ENCODE results near the gene GMPR.

The GMPR gene
- 0 to 0.63 (median 0.24) reads per million in 9 experiments for total RNA-seq

DNA sequence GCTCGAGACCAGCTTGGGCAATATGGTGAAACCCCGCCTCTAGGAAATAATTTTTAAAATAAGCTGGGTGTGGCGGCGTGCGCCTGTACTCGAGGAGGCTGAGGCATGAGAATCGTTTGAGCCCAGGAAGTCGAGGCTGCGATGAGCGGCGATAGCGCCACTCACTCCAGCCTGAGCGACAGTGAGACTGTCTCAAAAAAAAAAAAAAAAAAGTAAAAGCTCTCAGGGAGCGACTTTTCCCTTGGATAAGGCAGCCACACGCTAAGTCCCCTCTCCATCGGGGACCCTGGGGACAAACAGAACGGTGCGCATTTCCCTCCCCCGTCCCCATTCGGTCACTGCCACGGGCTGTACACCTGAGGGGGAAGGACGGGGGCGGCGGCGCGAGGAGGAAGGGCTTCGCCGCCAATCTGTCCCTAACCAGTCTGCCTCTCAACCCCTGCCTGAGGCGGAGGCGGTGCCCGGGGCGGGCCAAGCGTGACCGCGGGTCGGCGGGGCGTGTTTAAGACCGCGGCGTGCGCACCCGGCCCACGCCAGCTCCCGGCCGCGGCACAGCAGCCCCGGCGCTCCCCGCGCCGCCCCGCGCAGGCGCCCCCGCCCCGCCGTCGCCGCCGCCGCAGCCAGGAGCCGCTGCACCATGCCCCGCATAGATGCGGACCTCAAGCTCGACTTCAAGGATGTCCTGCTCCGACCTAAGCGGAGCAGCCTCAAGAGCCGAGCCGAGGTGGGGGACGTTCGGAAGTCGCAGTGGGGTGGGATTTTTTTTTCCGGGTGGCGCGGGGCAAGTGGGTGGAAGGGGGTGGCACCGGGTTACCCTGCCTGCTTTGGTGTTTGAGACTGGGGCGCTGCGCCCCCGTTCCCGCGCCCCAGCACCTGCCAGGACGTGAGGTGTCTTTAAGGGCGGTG is at the start of gene GMPR:
Gene GMPR (plus strand): TSS at position 531 of the 906 bp plus-strand sequence. CDS start 107 bp downstream, at position 638.
- ATAC-seq (replicated peaks) = peak; percentile 95
- Mint-ChIP-seq H3K9me3 (no peaks in the 10 kb centered on the region), H3K4me1 (ENCODE audit: low read depth in 2 of 2) (peaks cover 17 to 19% of the 10 kb centered on the region in 2 donors), H3K27me3 (peaks cover 20 to 49% of the 10 kb centered on the region in 2 donors), H3K36me3 (ENCODE audit: insufficient read depth) (no peaks in the 10 kb centered on the region), H3K27ac (peak within 1 kb of the TSS; percentile 20 to 70), H3K4me3 (peak within 1 kb of the TSS; percentile 89 to 94)
- DNase-seq = peak; percentile 74 to 78 (median 77)

DNA sequence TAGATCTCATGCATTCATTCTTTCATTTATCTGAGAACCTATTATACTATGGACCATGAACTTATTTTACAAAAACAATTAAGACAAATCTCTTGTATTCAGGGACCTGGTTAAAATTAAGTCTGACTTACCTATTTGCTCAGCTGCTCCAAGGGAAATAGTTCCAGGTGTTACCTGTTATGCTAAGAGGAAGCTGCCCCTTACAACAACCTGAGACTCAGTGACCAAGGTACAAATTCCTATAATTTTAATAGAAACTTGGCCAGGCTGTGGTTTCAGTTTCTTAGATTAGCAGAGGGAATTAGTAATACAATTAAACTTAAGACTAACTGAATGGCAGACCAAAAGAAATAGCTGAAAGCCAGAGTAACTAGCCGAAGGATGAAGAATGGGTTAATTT is 48.2 kb upstream of the GMPR start:
- ATAC-seq (replicated peaks) = no peak
- Mint-ChIP-seq H3K27me3 (peaks cover 35 to 39% of the 10 kb centered on the region in 2 donors), H3K4me1 (ENCODE audit: low read depth in 2 of 2) (no peaks in the 10 kb centered on the region), H3K27ac (no peak overlapping the region), H3K4me3 (no peak overlapping the region), H3K36me3 (ENCODE audit: insufficient read depth) (no peaks in the 10 kb centered on the region), H3K9me3 (no peaks in the 10 kb centered on the region)
- no peak for DNase-seq

DNA sequence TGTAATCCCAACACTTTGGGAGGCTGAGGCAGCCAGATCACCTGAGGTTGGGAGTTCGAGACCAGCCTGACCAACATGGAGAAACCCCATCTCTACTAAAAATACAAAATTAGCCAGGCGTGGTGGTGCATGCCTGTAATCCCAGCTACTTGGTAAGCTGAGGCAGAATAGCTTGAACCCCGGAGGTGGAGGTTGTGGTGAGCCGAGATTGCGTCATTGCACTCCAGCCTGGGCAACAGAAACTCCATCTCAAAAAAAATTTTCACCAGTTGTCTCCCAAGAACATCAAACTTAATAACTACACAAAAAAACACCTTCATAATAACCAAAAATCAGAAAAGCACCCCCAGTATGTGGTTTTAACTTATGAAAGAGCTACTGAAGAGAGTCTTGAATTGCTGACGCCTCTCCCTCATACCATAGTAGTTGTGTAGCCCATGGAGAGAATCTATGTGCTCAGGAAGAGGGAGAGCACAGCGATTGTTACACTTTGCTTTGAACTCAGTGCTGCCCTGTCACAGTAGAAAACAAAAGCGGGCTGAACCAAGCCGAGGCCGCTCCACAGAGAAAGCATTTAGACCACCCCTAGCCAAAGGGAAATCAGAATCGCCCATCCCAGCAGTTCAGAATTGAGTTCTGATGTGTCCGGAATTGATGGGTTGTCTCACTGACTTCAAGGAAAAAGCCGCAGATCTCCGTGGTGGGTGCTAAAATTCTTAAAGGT is 42.0 kb upstream of the GMPR start:
- H3K27ac Mint-ChIP-seq = no peak overlapping the region
- H3K27me3 Mint-ChIP-seq = peaks cover 51 to 52% of the 10 kb centered on the region in 2 donors
- H3K36me3 Mint-ChIP-seq (ENCODE audit: insufficient read depth) = no peaks in the 10 kb centered on the region
- ATAC-seq (replicated peaks) (no peak), DNase-seq (no peak)
- H3K9me3 Mint-ChIP-seq = no peaks in the 10 kb centered on the region
- H3K4me1 Mint-ChIP-seq (ENCODE audit: low read depth in 2 of 2) = no peaks in the 10 kb centered on the region
- H3K4me3 Mint-ChIP-seq = no peak overlapping the region

DNA sequence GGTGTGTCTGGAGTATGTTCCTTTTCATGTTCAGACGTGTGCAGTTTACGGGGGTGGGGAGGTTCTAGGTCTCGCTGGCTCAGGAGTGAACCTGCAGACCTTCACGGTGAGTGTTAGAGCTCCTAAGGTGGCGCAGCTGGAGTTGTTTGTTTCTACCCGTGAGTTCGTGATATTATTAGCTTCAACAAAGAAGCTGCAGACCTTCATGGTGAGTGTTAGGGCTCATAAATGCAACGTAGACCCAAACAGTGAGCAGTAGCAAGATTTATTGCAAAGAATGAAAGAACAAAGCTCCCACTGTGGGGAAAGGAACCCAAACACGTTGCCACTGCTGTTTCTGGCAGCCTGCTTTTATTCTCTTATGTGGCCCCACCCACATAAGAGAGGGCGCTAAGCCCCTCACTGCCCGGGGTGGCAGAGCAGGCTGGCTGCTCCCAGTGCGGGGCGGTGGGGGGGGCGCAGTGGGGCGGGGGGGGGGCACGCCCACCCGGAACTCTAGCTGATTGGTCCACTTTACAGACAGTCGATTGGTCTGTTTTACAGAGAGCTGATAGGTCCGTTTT is 41.3 kb upstream of the GMPR start:
- Mint-ChIP-seq H3K27me3 (peaks cover 51 to 52% of the 10 kb centered on the region in 2 donors), H3K27ac (no peak overlapping the region), H3K4me3 (no peak overlapping the region), H3K4me1 (ENCODE audit: low read depth in 2 of 2) (no peaks in the 10 kb centered on the region), H3K9me3 (no peaks in the 10 kb centered on the region), H3K36me3 (ENCODE audit: insufficient read depth) (no peaks in the 10 kb centered on the region)
- DNase-seq (no peak), ATAC-seq (replicated peaks) (no peak)

DNA sequence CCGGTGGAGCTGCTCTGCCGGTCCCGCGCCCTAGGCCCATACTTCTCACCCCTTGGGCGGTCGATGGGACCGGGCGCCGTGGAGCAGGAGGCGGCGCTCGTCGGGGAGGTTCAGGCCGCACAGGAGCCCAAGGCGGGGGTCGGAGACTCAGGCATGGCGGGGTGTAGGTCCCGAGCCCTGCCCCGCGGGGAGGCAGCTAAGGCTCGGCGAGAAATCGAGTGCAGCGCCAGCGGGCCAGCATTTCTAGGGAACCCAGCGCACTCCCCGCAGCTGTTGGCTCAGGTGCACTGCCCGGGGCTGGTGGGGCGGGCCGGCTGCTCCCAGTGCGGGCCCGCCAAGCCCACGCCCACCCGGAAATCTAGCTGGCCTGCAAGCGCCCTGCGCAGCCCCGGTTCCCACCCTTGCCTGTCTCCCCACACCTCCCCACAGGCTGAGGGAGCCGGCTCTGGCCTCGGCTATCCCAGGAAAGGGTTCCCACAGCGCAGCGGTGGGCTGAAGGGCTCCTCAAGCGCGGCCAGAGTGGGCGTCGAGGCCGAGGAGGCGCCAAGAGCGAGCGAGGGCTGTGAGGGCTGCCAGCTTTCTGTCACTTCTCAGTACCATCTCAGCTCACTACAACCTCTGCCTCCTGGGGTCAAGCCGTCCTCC is 40.2 kb upstream of the GMPR start:
- H3K27me3 Mint-ChIP-seq = peaks cover 46 to 52% of the 10 kb centered on the region in 2 donors
- ATAC-seq (replicated peaks) (no peak), DNase-seq (no peak)
- no peaks in the 10 kb centered on the region for H3K9me3 Mint-ChIP-seq
- no peaks in the 10 kb centered on the region for H3K4me1 Mint-ChIP-seq (ENCODE audit: low read depth in 2 of 2)
- no peak overlapping the region for H3K27ac Mint-ChIP-seq
- no peak overlapping the region for H3K4me3 Mint-ChIP-seq
- H3K36me3 Mint-ChIP-seq (ENCODE audit: insufficient read depth) = no peaks in the 10 kb centered on the region

DNA sequence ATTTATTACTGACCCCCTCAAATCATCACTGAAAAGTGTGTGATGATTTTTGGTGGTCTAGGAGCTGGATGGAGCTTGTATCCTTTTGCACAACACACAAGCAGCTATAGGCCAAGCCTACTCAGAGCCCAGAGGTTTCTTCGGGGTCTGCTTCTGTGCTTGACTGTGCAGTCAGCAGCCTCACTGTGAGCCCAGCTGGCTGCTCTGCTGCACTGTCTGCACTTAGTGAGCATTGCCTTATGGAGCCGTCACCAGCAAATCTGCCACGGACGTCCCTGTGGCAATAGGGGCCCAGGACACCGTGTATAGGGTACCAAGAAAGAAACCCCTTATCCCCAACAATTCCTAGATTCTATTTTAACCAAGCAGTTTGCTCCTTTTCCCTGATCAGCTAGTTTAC is 38.6 kb upstream of the GMPR start:
- ATAC-seq (replicated peaks) (no peak), DNase-seq (no peak)
- H3K4me3 Mint-ChIP-seq = no peak overlapping the region
- H3K27me3 Mint-ChIP-seq = peaks cover 32 to 41% of the 10 kb centered on the region in 2 donors
- H3K9me3 Mint-ChIP-seq = no peaks in the 10 kb centered on the region
- no peaks in the 10 kb centered on the region for H3K36me3 Mint-ChIP-seq (ENCODE audit: insufficient read depth)
- no peaks in the 10 kb centered on the region for H3K4me1 Mint-ChIP-seq (ENCODE audit: low read depth in 2 of 2)
- no peak overlapping the region for H3K27ac Mint-ChIP-seq

DNA sequence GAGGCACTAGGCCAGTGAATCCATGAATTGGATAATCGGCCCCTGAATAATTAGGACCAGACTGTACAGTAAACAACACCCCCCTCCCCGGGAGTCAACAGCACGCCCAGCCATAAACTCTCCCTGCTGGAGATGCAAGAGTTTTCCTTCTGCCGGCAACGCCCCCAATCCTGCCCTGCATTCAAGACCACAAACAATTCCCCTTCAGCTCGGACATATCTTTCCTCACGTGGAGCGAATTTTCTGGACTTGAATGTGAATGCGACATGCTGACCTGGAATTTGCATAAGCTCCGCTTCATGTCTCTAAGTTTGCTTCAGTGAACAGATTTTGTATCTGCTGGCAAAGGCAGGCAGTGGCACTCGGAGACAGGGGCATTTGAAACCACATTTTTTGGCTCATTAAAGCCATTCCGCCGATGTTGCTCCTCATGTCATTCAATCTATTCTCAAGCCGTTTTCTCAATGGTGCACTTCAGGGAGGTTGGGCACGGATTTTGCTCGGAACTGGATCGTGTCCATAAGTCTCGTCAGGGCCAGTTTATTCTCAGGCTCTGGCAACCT is 38.0 kb upstream of the GMPR start:
- Mint-ChIP-seq H3K27ac (no peak overlapping the region), H3K9me3 (no peaks in the 10 kb centered on the region), H3K27me3 (peaks cover 26 to 37% of the 10 kb centered on the region in 2 donors), H3K4me3 (no peak overlapping the region), H3K36me3 (ENCODE audit: insufficient read depth) (no peaks in the 10 kb centered on the region), H3K4me1 (ENCODE audit: low read depth in 2 of 2) (no peaks in the 10 kb centered on the region)
- DNase-seq (no peak), ATAC-seq (replicated peaks) (no peak)

DNA sequence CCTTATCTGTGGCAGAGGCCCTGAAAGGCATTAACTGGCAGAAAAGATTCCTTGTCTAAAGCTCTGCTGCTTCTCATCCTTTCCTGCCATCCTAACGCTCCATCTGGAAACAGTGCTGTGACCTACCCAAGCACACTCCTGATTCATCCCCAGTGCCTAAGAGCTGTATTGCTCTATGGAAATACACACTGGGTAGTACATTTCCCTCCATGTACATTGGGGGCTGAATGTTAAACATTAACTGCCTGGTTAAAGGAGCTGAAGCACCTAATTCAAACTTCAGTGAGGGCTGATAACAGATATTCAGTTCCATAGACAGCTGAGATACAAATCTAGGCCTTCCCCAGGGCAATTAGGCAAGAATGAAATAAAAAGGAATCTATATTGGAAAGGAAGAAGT is 36.7 kb upstream of the GMPR start:
- peaks cover 0 to 4% of the 10 kb centered on the region in 2 donors for H3K4me1 Mint-ChIP-seq (ENCODE audit: low read depth in 2 of 2)
- H3K9me3 Mint-ChIP-seq = no peaks in the 10 kb centered on the region
- DNase-seq = no peak
- peaks cover 22 to 28% of the 10 kb centered on the region in 2 donors for H3K27me3 Mint-ChIP-seq
- no peak for ATAC-seq (replicated peaks)
- no peak overlapping the region for H3K4me3 Mint-ChIP-seq
- H3K27ac Mint-ChIP-seq = no peak overlapping the region
- H3K36me3 Mint-ChIP-seq (ENCODE audit: insufficient read depth) = no peaks in the 10 kb centered on the region

DNA sequence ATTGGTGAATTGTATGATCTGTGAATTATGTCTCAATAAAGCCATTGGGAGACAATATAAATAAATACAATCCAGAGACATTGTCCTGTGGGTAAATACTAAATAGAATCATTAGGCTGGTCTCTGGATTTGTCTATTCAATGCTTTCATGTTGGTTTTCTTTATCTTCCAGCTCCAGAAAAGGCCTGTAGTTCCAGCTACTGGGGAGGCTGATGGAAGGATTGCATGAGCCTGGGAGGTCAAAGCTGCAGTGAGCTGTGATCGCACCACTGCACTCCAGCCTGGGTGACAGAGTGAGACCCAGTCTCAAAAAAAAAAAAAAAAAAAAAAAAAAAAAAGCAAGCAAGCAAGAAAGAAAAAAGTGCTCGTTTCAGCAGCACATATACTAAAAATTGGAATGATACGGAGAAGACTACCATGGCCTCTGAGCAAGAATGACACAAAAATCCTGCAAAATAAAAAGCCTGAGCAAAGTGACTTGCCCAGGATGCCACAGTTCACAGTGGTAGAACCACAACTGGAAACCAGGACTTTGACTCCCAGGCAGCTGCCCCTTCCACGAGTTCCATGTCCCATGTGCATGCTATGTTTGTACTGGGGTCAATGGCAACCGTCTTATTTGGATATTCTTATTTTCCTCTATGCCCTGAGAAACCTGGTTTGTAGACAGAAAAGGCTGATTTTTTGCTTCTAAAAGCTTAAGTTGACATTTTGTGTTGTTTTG is 33.6 kb upstream of the GMPR start:
- peaks cover 0 to 4% of the 10 kb centered on the region in 2 donors for H3K4me1 Mint-ChIP-seq (ENCODE audit: low read depth in 2 of 2)
- H3K4me3 Mint-ChIP-seq = no peak overlapping the region
- no peak overlapping the region for H3K27ac Mint-ChIP-seq
- ATAC-seq (replicated peaks) (no peak), DNase-seq (no peak)
- H3K27me3 Mint-ChIP-seq = peaks cover 36 to 37% of the 10 kb centered on the region in 2 donors
- H3K36me3 Mint-ChIP-seq (ENCODE audit: insufficient read depth) = no peaks in the 10 kb centered on the region
- no peaks in the 10 kb centered on the region for H3K9me3 Mint-ChIP-seq

DNA sequence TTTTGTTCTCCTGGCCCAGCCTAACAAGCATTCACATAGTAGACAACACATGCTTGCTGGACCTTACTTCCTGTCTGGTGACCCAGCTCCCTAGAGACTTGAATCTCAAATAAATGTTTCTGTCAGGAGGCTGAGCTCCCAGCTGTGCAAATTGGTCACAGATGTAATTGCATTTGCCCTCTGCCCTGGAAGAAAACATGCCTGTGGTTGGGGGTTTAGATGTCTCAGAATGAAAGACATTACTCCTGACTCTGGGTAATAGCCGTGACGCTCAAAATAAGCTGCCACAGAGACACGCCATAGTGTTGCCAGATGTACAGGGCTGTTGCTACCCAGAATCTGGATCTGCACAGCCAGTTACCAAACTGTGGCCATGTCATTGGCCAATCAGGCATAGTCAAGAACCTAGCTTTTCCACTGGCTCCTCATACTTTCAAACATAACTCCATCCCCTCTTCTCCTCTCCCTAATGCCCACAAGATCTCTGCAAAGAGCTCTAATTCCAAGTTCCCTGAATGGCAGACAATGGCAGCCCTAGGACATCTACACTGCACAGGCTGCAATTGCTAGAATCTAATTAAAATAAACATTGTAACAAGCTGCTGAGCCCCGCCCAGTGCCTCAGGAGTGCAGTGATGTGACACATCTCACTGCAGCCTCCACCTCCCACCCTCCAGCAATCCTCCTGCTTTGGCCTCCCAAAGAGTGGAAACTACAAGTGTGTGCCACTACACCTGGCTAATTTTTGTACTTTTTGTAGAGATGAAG is 32.8 kb upstream of the GMPR start:
- Mint-ChIP-seq H3K4me1 (ENCODE audit: low read depth in 2 of 2) (peaks cover 0 to 4% of the 10 kb centered on the region in 2 donors), H3K36me3 (ENCODE audit: insufficient read depth) (no peaks in the 10 kb centered on the region), H3K27ac (no peak overlapping the region), H3K9me3 (no peaks in the 10 kb centered on the region), H3K4me3 (no peak overlapping the region), H3K27me3 (peaks cover 31 to 32% of the 10 kb centered on the region in 2 donors)
- ATAC-seq (replicated peaks) (no peak), DNase-seq (no peak)

DNA sequence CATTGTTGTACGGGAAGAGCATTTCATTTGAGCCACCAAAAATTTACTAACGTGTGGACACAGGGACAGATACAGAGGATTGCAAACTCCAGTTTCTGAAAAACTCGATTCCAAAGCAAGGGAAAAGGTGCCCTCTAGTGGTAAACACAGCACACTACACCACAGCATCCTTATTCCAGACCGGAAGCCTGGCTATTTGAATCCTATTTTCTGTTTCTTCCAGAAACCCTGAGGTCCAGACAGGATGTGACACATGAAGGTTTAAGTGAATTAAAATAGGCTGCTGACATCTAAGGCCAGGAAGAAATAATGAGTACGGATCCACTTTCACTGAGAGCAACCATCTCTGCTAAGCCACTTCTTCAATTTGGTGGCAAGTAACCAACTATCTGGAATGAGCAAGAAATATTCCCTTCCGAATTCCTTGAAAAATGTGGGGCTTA is 31.8 kb upstream of the GMPR start:
- peak; percentile 78 for ATAC-seq (replicated peaks)
- DNase-seq = peak; percentile 37 to 41 (median 40)
- no peaks in the 10 kb centered on the region for H3K36me3 Mint-ChIP-seq (ENCODE audit: insufficient read depth)
- H3K4me1 Mint-ChIP-seq (ENCODE audit: low read depth in 2 of 2) = peaks cover 0 to 4% of the 10 kb centered on the region in 2 donors
- peaks cover 26 to 34% of the 10 kb centered on the region in 2 donors for H3K27me3 Mint-ChIP-seq
- no peak overlapping the region for H3K4me3 Mint-ChIP-seq
- no peak overlapping the region for H3K27ac Mint-ChIP-seq
- H3K9me3 Mint-ChIP-seq = no peaks in the 10 kb centered on the region

DNA sequence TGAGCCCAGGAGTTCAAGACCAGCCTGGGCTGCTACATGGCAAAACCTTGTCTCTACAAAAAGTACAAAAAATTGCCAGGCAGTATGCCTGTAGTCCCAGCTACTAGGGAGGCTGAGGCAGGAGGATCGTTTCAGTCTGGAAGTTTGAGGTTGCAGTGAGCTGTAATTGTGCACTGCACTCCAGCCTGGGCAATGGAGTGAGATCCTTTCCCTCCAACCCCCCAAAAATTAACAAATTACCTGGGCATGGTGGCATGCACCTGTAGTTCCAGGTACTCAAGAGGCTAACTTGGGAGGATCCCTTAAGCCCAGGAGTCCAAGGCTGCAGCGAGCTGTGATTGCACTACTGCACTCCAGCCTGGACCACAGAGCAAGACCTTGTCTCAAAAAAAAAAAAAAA is 29.4 kb upstream of the GMPR start:
- Mint-ChIP-seq H3K36me3 (ENCODE audit: insufficient read depth) (no peaks in the 10 kb centered on the region), H3K4me1 (ENCODE audit: low read depth in 2 of 2) (peaks cover 0 to 4% of the 10 kb centered on the region in 2 donors), H3K9me3 (no peaks in the 10 kb centered on the region), H3K4me3 (no peak overlapping the region), H3K27ac (no peak overlapping the region), H3K27me3 (peaks cover 33 to 38% of the 10 kb centered on the region in 2 donors)
- no peak for ATAC-seq (replicated peaks)
- DNase-seq = no peak

Measured in effector memory CD8-positive, alpha-beta T cell (primary cell).